ENCODE data around the gene LYVE1.

LYVE1 gene

DNA sequence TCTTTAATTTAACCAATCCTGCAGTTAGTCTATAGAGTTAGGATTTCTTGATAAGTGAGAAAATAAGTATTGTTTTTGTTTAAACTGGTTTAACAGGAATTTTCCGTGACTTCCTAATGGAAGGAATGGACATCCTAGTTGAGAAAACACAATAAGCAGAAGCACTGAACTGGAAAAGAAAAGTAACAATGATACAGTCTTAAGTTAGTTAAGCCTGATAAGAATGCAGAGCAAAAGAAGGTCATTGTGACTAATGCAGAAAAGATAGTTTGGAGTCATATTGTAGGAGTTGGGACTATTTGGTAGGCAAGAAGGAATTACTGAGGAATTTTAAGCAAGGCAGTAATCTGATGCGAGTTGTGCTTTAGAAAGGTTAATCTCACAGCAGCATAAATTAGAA lies 39.2 kb downstream of the LYVE1 start:
- TF ChIP-seq CEBPB (IDR thresholded peaks at IDR 0.05) (no peak), ZBTB7A (IDR thresholded peaks at IDR 0.05; ENCODE audit: low read depth) (no peak), RAD21 (IDR thresholded peaks at IDR 0.05; ENCODE audit: low read depth) (no peak), CREB1 (IDR thresholded peaks at IDR 0.05; ENCODE audit: low read depth) (no peak), TAF1 (IDR thresholded peaks at IDR 0.05; ENCODE audit: low read depth) (no peak), YY1 (IDR thresholded peaks at IDR 0.05; ENCODE audit: low read depth) (no peak), NFIC (IDR thresholded peaks at IDR 0.05) (no peak), FOXM1 (IDR thresholded peaks at IDR 0.05; ENCODE audit: borderline replicate concordance, low read depth) (peak; percentile 83), EP300 (IDR thresholded peaks at IDR 0.05; ENCODE audit: borderline replicate concordance) (peak; percentile 71; the same call in 1 of the 2 replicates), TEAD4 (IDR thresholded peaks at IDR 0.05) (peak; percentile 67; the same call in 1 of the 2 replicates), EGR1 (IDR thresholded peaks at IDR 0.05) (no peak), TCF12 (IDR thresholded peaks at IDR 0.05; ENCODE audit: low read depth) (0 out of 2 replicates have a peak, but pooled peaks have one; percentile 36)
- TF ChIP-seq, protein P1, sequence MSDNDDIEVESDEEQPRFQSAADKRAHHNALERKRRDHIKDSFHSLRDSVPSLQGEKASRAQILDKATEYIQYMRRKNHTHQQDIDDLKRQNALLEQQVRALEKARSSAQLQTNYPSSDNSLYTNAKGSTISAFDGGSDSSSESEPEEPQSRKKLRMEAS (IDR thresholded peaks at IDR 0.05): no peak
- TF ChIP-seq, protein P2, sequence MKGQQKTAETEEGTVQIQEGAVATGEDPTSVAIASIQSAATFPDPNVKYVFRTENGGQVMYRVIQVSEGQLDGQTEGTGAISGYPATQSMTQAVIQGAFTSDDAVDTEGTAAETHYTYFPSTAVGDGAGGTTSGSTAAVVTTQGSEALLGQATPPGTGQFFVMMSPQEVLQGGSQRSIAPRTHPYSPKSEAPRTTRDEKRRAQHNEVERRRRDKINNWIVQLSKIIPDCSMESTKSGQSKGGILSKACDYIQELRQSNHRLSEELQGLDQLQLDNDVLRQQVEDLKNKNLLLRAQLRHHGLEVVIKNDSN (IDR thresholded peaks at IDR 0.05): no peak
- TF ChIP-seq, protein P3, sequence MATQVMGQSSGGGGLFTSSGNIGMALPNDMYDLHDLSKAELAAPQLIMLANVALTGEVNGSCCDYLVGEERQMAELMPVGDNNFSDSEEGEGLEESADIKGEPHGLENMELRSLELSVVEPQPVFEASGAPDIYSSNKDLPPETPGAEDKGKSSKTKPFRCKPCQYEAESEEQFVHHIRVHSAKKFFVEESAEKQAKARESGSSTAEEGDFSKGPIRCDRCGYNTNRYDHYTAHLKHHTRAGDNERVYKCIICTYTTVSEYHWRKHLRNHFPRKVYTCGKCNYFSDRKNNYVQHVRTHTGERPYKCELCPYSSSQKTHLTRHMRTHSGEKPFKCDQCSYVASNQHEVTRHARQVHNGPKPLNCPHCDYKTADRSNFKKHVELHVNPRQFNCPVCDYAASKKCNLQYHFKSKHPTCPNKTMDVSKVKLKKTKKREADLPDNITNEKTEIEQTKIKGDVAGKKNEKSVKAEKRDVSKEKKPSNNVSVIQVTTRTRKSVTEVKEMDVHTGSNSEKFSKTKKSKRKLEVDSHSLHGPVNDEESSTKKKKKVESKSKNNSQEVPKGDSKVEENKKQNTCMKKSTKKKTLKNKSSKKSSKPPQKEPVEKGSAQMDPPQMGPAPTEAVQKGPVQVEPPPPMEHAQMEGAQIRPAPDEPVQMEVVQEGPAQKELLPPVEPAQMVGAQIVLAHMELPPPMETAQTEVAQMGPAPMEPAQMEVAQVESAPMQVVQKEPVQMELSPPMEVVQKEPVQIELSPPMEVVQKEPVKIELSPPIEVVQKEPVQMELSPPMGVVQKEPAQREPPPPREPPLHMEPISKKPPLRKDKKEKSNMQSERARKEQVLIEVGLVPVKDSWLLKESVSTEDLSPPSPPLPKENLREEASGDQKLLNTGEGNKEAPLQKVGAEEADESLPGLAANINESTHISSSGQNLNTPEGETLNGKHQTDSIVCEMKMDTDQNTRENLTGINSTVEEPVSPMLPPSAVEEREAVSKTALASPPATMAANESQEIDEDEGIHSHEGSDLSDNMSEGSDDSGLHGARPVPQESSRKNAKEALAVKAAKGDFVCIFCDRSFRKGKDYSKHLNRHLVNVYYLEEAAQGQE (IDR thresholded peaks at IDR 0.05; ENCODE audit: low read depth): no peak

DNA sequence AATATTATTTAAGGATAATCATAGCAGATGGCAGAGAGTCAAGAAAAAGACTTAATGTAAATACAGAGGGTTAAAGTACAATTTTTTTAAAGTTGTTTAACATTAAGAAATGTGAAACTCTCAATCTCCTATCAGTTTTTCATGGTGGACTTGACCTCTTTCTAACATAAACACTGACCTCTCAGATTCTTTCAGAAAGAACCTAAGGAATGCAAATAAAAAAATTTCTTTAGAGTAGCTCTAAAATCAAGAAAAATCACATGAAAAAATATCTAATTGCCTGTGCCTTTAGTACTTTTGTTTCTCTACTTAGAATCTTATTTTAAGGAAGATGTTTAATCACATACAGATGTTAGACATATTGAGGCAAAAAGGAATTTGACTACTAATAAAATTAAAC lies 40.3 kb downstream of the LYVE1 start:
- TF ChIP-seq ZBTB7A (IDR thresholded peaks at IDR 0.05; ENCODE audit: low read depth) (no peak), TEAD4 (IDR thresholded peaks at IDR 0.05) (no peak), YY1 (IDR thresholded peaks at IDR 0.05; ENCODE audit: low read depth) (no peak), FOXM1 (IDR thresholded peaks at IDR 0.05; ENCODE audit: borderline replicate concordance, low read depth) (no peak), TAF1 (IDR thresholded peaks at IDR 0.05; ENCODE audit: low read depth) (no peak), EP300 (IDR thresholded peaks at IDR 0.05; ENCODE audit: borderline replicate concordance) (no peak), EGR1 (IDR thresholded peaks at IDR 0.05) (no peak)
- TF ChIP-seq, protein P2 (IDR thresholded peaks at IDR 0.05): no peak
- TF ChIP-seq, protein P3 (IDR thresholded peaks at IDR 0.05; ENCODE audit: low read depth): no peak

DNA sequence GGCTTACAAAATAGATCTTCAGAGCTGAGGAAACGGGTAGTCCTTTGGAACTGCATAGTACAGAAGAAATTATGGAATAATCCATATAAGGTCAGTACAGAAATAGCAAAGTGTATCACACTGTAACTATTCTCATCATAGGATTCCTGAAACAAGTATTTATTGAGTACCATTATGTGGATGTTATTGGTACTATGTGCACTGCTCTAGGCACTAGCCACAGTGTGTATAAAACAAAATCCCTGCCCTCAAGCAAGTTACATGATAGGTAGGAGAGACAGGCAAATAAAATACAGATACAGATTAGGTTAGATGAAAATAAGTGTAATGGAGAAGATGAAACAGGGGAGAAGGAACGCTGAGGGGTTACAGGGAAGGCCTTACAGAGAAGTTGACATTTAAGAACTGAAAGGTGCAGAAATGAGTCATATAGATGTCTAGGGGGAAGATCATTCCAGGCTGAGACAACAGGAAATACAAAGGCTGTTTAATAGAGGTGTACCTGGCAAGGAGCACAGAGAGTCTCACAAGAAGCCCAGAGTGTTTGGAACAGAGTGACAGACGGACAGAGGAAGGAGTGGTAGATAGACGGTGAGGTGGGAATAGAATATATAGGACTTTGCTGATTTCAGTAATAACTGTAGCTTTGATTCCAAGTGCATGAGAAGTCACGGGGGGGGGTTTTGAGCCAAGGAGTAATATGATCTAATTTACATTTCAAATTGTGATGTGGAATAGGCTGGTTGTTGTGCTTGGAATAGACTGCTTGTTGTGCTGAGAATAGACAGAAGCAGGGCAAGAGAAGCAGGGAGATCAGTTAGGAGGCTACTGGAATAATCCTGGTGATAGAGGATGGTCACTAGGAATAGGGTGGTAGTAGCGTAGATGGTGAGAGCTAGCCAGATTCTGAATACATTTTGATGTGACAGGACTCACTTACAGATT lies 41.2 kb downstream of the LYVE1 start:
- no peak for TF ChIP-seq TEAD4 (IDR thresholded peaks at IDR 0.05)
- TF ChIP-seq, protein P2 (IDR thresholded peaks at IDR 0.05): no peak
- no peak for TF ChIP-seq EP300 (IDR thresholded peaks at IDR 0.05; ENCODE audit: borderline replicate concordance)
- no peak for TF ChIP-seq CREB1 (IDR thresholded peaks at IDR 0.05; ENCODE audit: low read depth)
- TF ChIP-seq TAF1 (IDR thresholded peaks at IDR 0.05; ENCODE audit: low read depth): no peak
- no peak for TF ChIP-seq TCF12 (IDR thresholded peaks at IDR 0.05; ENCODE audit: low read depth)
- TF ChIP-seq YY1 (IDR thresholded peaks at IDR 0.05; ENCODE audit: low read depth): no peak
- TF ChIP-seq EGR1 (IDR thresholded peaks at IDR 0.05): no peak
- TF ChIP-seq NFIC (IDR thresholded peaks at IDR 0.05): no peak
- TF ChIP-seq, protein P3 (IDR thresholded peaks at IDR 0.05; ENCODE audit: low read depth): no peak
- TF ChIP-seq CEBPB (IDR thresholded peaks at IDR 0.05): no peak
- TF ChIP-seq, protein P1 (IDR thresholded peaks at IDR 0.05): no peak

Measured in Ishikawa (cell line).